RWPE2 (cell line): Measurements from ENCODE around the gene NVL.

ENCODE experiments used
- ATAC-seq: fragments of 200-7000 bp; cut with Tn5 transposase; 3 replicates; pipeline ENCODE4 v1.9.1; 2021; ENCODE audit warnings: low read depth
- DNase-seq: peaks from one replicate; pipeline ENCODE4 v3.0.0-alpha.2; 2020; ENCODE audit warnings: low spot score
- H3K27ac ChIP-seq: fragments of 450-650 bp; 2 replicates; pipeline ENCODE4 v1.5.1; 2017; ENCODE audit warnings: mild to moderate bottlenecking; ENCODE audit not compliant: poor library complexity, severe bottlenecking
- H3K27me3 ChIP-seq: fragments of 250-450 bp; sonication (Bioruptor Pico); 2 replicates; pipeline ENCODE4 v1.5.1; 2021; ENCODE audit warnings: mild to moderate bottlenecking, moderate library complexity; ENCODE audit not compliant: insufficient read depth, poor library complexity, severe bottlenecking
- H3K36me3 ChIP-seq: fragments of 250-450 bp; sonication (Bioruptor Pico); 2 replicates; pipeline ENCODE4 v1.5.1; 2020; ENCODE audit warnings: low read depth, mild to moderate bottlenecking, moderate library complexity
- H3K4me1 ChIP-seq: fragments of 250-450 bp; sonication (Bioruptor Pico); 2 replicates; pipeline ENCODE4 v1.5.1; 2021; ENCODE audit warnings: mild to moderate bottlenecking, moderate library complexity; ENCODE audit not compliant: insufficient read depth, poor library complexity, severe bottlenecking
- H3K4me3 ChIP-seq: fragments of 250-450 bp; sonication (Bioruptor Pico); 2 replicates; pipeline ENCODE4 v1.5.1; 2021; ENCODE audit warnings: mild to moderate bottlenecking, moderate library complexity; ENCODE audit not compliant: severe bottlenecking
- H3K9me3 ChIP-seq: fragments of 250-450 bp; sonication (Bioruptor Pico); 2 replicates; pipeline ENCODE4 v1.5.1; 2021; ENCODE audit warnings: mild to moderate bottlenecking, moderate library complexity; ENCODE audit not compliant: severe bottlenecking
- TF ChIP-seq, protein P1 (sequence below): fragments of 450-650 bp; IDR thresholded peaks from one replicate; pipeline ENCODE4 v1.5.1; 2017; ENCODE audit warnings: mild to moderate bottlenecking, moderate library complexity; ENCODE audit not compliant: poor library complexity, severe bottlenecking

Gene NVL

DNA sequence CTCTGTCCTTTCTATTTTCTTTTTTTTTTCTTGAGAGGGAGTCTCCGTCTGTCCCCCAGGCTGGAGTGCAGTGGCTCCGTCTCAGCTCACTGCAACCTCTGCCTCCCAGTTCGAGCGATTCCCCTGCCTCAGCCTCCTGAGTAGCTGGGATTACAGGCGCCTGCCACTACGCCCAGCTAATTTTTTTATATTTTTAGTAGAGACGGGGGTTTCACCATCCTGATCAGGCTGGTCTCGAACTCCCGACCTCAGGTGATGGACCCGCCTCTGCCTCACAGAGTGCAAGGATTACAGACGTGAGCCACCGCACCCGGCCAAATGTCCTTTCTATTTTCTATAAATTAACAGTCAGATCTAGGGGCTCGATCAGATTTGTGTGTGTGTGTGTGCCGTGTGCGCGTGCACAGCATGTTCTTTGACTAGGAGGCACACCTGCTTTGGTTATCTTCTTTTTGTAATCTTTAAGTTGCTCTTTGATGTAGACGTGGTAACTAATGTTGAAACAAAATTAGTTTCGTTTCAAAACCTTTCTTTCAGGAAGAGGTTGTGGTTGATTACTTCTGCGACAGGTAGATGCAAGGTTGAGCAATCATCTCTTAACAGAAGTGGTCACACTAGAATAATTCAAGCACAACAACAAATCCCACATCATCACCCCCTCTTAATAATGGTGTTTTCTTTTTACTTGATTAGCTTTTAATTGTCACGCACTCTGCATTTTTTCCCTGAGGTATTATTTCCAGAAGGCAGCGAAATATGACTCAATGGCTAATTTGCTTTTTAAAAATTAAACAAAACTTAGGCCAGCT lies 147.7 kb downstream of the NVL start:
- DNase-seq (no peak), ATAC-seq (no peak)
- peak overlapping the region; percentile 70 for H3K4me3 ChIP-seq
- no peaks in the 10 kb centered on the region for H3K9me3 ChIP-seq
- no peaks in the 10 kb centered on the region for H3K27me3 ChIP-seq
- no peaks in the 10 kb centered on the region for H3K4me1 ChIP-seq
- no peaks in the 10 kb centered on the region for H3K36me3 ChIP-seq
- H3K27ac ChIP-seq: peak overlapping the region; percentile 66
- TF ChIP-seq, protein P1, sequence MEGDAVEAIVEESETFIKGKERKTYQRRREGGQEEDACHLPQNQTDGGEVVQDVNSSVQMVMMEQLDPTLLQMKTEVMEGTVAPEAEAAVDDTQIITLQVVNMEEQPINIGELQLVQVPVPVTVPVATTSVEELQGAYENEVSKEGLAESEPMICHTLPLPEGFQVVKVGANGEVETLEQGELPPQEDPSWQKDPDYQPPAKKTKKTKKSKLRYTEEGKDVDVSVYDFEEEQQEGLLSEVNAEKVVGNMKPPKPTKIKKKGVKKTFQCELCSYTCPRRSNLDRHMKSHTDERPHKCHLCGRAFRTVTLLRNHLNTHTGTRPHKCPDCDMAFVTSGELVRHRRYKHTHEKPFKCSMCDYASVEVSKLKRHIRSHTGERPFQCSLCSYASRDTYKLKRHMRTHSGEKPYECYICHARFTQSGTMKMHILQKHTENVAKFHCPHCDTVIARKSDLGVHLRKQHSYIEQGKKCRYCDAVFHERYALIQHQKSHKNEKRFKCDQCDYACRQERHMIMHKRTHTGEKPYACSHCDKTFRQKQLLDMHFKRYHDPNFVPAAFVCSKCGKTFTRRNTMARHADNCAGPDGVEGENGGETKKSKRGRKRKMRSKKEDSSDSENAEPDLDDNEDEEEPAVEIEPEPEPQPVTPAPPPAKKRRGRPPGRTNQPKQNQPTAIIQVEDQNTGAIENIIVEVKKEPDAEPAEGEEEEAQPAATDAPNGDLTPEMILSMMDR: no peak

GRCh38 chr1:224181453-224181810 lies 148.5 kb downstream of the NVL start:
- DNase-seq (no peak), ATAC-seq (no peak)
- Histone ChIP-seq H3K27ac (no peak overlapping the region), H3K9me3 (no peaks in the 10 kb centered on the region), H3K27me3 (no peaks in the 10 kb centered on the region), H3K4me3 (no peak overlapping the region), H3K4me1 (no peaks in the 10 kb centered on the region), H3K36me3 (no peaks in the 10 kb centered on the region)
- TF ChIP-seq, protein P1: no peak

- Histone ChIP-seq H3K9me3 (no peaks in the 10 kb centered on the region), H3K27ac (no peak overlapping the region), H3K27me3 (no peaks in the 10 kb centered on the region), H3K36me3 (no peaks in the 10 kb centered on the region), H3K4me1 (no peaks in the 10 kb centered on the region), H3K4me3 (no peak overlapping the region)
- TF ChIP-seq, protein P1: no peak
- DNase-seq (no peak), ATAC-seq (no peak)
These were observed 149.1 kb downstream of the NVL start for GRCh38 chr1:224180783-224181452.

DNA sequence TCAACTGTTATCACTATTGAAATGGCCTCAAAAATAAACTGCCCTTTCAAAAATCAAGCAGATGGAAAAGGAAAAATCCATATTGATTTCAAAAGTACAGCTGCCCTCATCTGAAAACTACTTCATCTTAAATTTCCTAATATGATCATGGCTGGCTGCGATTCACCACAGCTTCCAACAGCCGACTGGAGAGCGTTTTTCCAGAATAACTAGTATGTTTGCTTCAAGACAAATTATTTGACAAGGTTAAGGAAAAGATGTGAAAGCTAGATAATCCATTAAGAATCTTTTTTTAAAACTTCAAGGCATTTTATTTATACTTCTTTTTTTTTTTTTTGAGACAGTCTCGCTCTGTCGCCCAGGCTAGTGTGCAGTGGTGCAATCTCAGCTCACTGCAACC lies 151.1 kb downstream of the NVL start:
- Histone ChIP-seq H3K36me3 (no peaks in the 10 kb centered on the region), H3K4me3 (no peak overlapping the region), H3K9me3 (no peaks in the 10 kb centered on the region), H3K27me3 (no peaks in the 10 kb centered on the region), H3K4me1 (no peaks in the 10 kb centered on the region), H3K27ac (no peak overlapping the region)
- TF ChIP-seq, protein P1: no peak
- DNase-seq (no peak), ATAC-seq (no peak)
